Measurements from ENCODE around the gene PCNA. TPM values are rescaled to one million over a fixed set of nuclear protein-coding genes. Genes with fewer than 3 reads are reported as not detected.

PCNA gene
- total RNA-seq, 1 donor from 2014 or later: 173 TPM

DNA sequence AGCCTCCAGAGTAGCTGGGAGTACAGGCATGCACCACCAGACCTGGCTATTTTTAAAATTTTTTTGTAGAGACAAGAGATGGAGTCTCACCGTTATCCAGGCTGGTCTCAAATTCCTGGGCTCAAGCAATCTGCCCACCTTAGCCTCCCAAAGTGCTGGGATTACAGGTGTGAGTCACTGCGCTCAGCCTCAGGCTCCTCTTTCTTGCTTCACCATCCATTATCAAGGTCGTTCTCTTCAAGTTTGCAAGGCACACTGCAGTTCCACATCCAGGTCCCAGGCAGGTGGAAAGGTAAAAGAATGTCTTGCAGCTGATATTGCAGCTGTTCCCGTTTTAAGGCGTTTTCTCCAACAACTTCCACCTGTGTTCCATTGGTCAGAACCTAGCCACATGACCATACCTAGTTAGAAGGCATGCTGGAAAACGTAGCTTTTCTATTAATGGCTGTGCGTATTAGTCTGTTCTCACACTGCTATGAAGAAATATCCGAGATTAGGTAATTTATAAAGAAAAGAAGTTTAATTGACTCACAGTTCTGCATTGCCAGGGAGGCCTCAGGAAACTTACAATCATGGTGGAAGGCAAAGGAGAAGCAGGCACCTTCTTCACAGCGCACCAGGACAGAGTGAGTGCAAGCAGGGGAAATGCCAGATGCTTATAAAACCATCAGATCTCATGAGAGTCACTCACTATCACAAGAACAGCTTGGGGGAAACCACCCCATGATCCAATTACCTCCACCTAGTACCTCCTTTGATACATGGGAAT lies 51.7 kb downstream of the PCNA start:
- no peak for DNase-seq (ENCODE audit: low read depth in 2 of 2)

DNA sequence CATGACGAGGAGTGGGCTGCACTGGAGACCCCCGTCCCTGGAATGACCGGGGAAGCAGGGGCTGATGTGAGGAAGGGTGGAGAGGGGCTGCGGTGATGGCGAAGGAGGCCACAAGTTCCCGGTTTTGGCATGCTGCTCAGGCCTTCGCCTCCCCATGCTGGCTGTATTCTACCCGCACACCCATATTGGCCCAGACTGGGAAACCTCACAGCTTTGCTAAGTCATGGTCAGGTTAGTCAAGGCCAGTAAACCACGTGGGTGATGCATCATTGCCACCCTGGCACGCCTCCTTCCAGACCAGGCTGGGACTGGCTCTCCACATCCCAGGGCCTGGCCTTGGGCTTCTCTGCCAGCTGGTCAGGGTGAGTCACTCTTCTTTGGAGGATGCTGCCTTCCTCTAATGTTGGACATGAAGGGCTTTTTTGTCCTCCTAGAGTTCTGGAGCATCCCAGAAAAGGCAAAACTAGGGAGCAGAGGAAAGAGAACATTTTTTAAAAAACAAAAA lies 53.8 kb downstream of the PCNA start:
- peak in 1 of 2 donors; percentile 71 for DNase-seq (ENCODE audit: low read depth in 2 of 2)

DNA sequence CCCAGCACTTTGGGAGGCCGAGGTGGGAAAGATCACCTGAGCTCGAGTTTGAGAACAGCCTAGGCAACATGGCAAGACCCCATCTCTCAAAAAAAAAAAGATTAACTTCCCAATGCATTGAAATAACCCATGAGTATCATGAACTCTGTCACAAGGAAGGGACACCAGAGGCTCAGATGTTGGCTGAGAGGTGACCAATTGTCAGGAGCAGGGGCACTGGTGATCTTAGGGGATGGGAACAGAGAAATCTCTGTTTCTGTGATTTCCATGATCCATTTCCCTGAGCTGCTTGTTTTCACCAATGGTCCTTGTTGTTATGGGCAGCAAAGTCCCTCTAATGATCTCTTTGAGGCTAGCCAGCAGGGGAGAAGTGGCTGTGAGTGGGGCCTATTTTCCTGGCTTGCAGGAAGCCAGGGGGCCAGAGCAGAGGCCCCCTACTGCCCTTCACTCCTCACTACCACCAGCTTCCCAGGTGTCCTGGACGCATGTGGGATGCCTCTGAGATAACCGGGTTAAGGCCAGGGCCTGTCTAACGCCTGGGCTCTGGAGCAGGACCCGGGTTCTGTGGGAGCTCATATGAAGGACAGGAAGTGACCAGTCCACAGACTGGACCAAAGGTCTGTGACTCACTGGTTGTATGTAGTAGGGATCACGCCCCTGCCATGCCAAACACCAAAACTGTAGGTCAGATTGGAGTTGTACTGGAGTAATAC lies 54.4 kb downstream of the PCNA start:
- DNase-seq (ENCODE audit: low read depth in 2 of 2): peak; percentile 3 to 56

Other genes starting within 250 kb of the PCNA start
- 13.1 and 18.2 TPM in 2 replicates for gene SLC23A2, start 118.4 kb downstream of the PCNA start, total RNA-seq
- 72.1 and 93.7 TPM in 2 replicates for gene TMEM230, start 6.9 kb downstream of the PCNA start, total RNA-seq
- 67.0 and 85.0 TPM in 2 replicates for gene CDS2, start 7.0 kb upstream of the PCNA start, total RNA-seq
- gene PROKR2, start 197.0 kb upstream of the PCNA start, total RNA-seq: not detected in 2 replicates